Osteocyte (in vitro differentiated cells): Measurements from ENCODE around the gene SNHG17. TPM values are rescaled to one million over a fixed set of nuclear protein-coding genes. Genes with fewer than 3 reads are reported as not detected.
A peak's percentile ranks its signal among the peaks of the same experiment; 100 is the strongest.

Source experiments
- DNase-seq: peaks from one replicate; pipeline ENCODE4 v3.0.0; 2021; ENCODE audit warnings: mixed read lengths; ENCODE audit not compliant: unreplicated experiment; ENCODE audit errors: extremely low spot score
- H3K27ac Mint-ChIP-seq: one replicate; pipeline ENCODE4 v1.8.0; 2021; ENCODE audit warnings: mild to moderate bottlenecking, mixed read lengths; ENCODE audit not compliant: unreplicated experiment
- H3K27me3 Mint-ChIP-seq: one replicate; pipeline ENCODE4 v1.8.0; 2021; ENCODE audit warnings: mixed read lengths; ENCODE audit not compliant: unreplicated experiment
- H3K36me3 Mint-ChIP-seq: one replicate; pipeline ENCODE4 v1.8.0; 2021; ENCODE audit warnings: mixed read lengths; ENCODE audit not compliant: unreplicated experiment
- H3K4me1 Mint-ChIP-seq: one replicate; pipeline ENCODE4 v1.8.0; 2021; ENCODE audit warnings: mixed read lengths; ENCODE audit not compliant: unreplicated experiment
- H3K4me3 Mint-ChIP-seq: one replicate; pipeline ENCODE4 v1.8.0; 2021; ENCODE audit warnings: mild to moderate bottlenecking, moderate library complexity, mixed read lengths; ENCODE audit not compliant: unreplicated experiment
- H3K9me3 Mint-ChIP-seq: one replicate; pipeline ENCODE4 v1.8.0; 2021; ENCODE audit warnings: mixed read lengths; ENCODE audit not compliant: unreplicated experiment
- total RNA-seq: library from RNA; stranded (reverse); gene quantifications from 2 replicates; pipeline ENCODE4 v1.2.1, GENCODE V29; 2021
- TF ChIP-seq, protein P1 (sequence below): fragments of 200-600 bp; sonication (generic); IDR thresholded peaks from 2 replicates; pipeline ENCODE4 v1.5.0; 2021; ENCODE audit warnings: antibody characterized with exemption, mild to moderate bottlenecking, moderate library complexity

The SNHG17 gene
- total RNA-seq, 1 donor from 2014 or later, result 29.6 TPM

DNA sequence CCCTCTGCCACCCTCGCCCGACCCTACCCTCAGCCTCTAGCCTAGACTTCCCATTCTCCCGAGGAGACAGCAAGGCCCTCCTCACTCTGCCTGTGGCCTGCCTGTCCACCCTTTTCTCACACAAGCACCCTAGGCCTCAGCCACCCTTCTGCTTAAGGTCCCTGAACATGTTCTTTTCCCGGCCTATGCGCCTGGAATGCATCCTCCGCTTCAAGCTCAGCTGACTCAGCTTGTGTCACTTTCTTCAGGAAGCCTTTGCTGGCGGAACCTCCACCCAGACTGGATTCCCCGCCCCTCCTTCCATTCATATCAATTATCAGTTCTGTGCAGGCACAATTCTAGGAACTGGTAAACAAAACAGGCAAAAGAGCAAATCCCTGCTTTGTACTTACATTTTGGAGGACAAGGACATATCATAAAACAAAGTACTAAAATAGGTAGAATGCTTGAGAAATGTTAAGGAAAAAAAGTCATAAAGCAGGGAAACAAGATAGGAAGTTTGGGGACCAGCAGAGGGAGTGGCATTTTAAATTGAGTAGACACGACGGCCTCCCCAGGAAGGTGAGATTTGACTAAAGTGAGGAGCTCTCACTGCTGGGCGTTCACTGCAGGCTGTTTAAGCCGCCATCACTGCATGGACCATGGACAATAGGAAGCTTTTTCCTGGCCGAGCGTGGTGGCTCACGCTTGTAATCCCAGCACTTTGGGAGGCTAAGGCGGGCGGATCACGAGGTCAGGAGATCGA lies 17.9 kb upstream of the SNHG17 start:
- Mint-ChIP-seq H3K4me3 (no peak overlapping the region), H3K9me3 (no peaks in the 10 kb centered on the region), H3K27ac (peak overlapping the region; percentile 24), H3K4me1 (peaks cover 16% of the 10 kb centered on the region), H3K36me3 (peaks cover 23% of the 10 kb centered on the region), H3K27me3 (peaks cover 5% of the 10 kb centered on the region)
- TF ChIP-seq, protein P1, sequence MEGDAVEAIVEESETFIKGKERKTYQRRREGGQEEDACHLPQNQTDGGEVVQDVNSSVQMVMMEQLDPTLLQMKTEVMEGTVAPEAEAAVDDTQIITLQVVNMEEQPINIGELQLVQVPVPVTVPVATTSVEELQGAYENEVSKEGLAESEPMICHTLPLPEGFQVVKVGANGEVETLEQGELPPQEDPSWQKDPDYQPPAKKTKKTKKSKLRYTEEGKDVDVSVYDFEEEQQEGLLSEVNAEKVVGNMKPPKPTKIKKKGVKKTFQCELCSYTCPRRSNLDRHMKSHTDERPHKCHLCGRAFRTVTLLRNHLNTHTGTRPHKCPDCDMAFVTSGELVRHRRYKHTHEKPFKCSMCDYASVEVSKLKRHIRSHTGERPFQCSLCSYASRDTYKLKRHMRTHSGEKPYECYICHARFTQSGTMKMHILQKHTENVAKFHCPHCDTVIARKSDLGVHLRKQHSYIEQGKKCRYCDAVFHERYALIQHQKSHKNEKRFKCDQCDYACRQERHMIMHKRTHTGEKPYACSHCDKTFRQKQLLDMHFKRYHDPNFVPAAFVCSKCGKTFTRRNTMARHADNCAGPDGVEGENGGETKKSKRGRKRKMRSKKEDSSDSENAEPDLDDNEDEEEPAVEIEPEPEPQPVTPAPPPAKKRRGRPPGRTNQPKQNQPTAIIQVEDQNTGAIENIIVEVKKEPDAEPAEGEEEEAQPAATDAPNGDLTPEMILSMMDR, result no peak
- no peak for DNase-seq

DNA sequence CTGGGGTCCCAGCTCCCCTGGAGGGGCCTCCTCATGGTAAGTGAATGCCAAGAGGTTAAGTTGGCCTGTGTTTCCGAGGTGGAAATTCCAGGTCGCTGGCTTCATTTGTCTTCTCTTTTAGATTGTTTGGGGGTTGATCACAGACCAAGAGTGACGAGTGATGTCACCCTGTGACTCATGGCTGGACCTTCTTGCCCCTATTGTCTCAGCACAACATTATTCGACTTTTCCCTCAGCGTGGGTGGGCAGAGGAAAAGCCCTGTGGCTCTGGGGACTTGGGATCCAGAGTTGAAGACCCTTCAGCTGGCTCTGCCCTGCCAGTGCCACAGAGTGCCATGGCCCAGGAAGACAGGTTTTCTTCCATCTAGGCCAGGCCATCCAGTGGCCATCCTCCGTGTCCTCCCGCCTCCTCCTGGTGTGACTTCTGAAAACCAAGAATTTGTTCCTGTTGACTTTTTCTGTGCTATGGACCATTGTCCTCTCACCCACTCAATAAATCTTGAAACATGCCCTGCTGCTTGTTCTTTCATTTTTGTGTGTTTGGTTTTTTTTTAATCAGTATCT lies 15.4 kb upstream of the SNHG17 start:
- Mint-ChIP-seq H3K4me1 (peaks cover 32% of the 10 kb centered on the region), H3K27me3 (no peaks in the 10 kb centered on the region), H3K9me3 (no peaks in the 10 kb centered on the region), H3K36me3 (peaks cover 23% of the 10 kb centered on the region), H3K4me3 (no peak overlapping the region), H3K27ac (no peak overlapping the region)
- DNase-seq, result no peak
- TF ChIP-seq, protein P1, result no peak

- H3K27ac Mint-ChIP-seq, result no peak overlapping the region
- H3K9me3 Mint-ChIP-seq, result no peaks in the 10 kb centered on the region
- H3K4me1 Mint-ChIP-seq, result peaks cover 32% of the 10 kb centered on the region
- TF ChIP-seq, protein P1, result no peak
- peaks cover 21% of the 10 kb centered on the region for H3K36me3 Mint-ChIP-seq
- H3K4me3 Mint-ChIP-seq, result no peak overlapping the region
- no peaks in the 10 kb centered on the region for H3K27me3 Mint-ChIP-seq
- DNase-seq, result no peak
These were observed 13.9 kb upstream of the SNHG17 start for GRCh38 chr20:38449046-38449445.

GRCh38 chr20:38447931-38448675 lies 13.0 kb upstream of the SNHG17 start:
- no peak overlapping the region for H3K27ac Mint-ChIP-seq
- H3K4me3 Mint-ChIP-seq, result peak overlapping the region; percentile 80
- peaks cover 32% of the 10 kb centered on the region for H3K4me1 Mint-ChIP-seq
- DNase-seq, result no peak
- H3K27me3 Mint-ChIP-seq, result no peaks in the 10 kb centered on the region
- TF ChIP-seq, protein P1, result no peak
- H3K36me3 Mint-ChIP-seq, result peaks cover 21% of the 10 kb centered on the region
- H3K9me3 Mint-ChIP-seq, result no peaks in the 10 kb centered on the region

- DNase-seq, result no peak
- peak overlapping the region; percentile 80 for H3K4me3 Mint-ChIP-seq
- H3K27ac Mint-ChIP-seq, result peak overlapping the region; percentile 74
- H3K9me3 Mint-ChIP-seq, result no peaks in the 10 kb centered on the region
- peaks cover 29% of the 10 kb centered on the region for H3K4me1 Mint-ChIP-seq
- peaks cover 21% of the 10 kb centered on the region for H3K36me3 Mint-ChIP-seq
- TF ChIP-seq, protein P1, result no peak
- no peaks in the 10 kb centered on the region for H3K27me3 Mint-ChIP-seq
These were observed 12.1 kb upstream of the SNHG17 start for GRCh38 chr20:38447251-38447661.
